OCI-LY3 (cell line): Measurements from ENCODE around the gene OBSL1.

Source experiments
- H2AFZ ChIP-seq: fragments of 200-600, 300-600 bp; shearing (Covaris generic); 2 replicates; pipeline ENCODE4 v1.6.0; 2014; ENCODE audit warnings: antibody characterized with exemption, low read depth, low read length
- H3K27ac ChIP-seq: fragments of 200-600, 300-600 bp; sonication (generic); 2 replicates; pipeline ENCODE4 v1.5.1; 2014; ENCODE audit warnings: mild to moderate bottlenecking, low read length, moderate library complexity, mixed read lengths
- H3K27me3 ChIP-seq: fragments of 200-600, 300-600 bp; sonication (generic); 2 replicates; pipeline ENCODE4 v1.6.1; 2014; ENCODE audit warnings: low read depth, low read length, mixed read lengths
- H3K36me3 ChIP-seq: fragments of 200-600, 300-600 bp; sonication (generic); replicated peaks from 2 replicates; pipeline ENCODE3; 2014; ENCODE audit warnings: low read depth, low read length, mixed read lengths
- H3K4me1 ChIP-seq: fragments of 300-600, 200-600 bp; sonication (generic); 2 replicates; pipeline ENCODE4 v1.6.1; 2014; ENCODE audit warnings: low read length, mixed read lengths
- H3K4me2 ChIP-seq: fragments of 200-600, 300-600 bp; sonication (generic); 2 replicates; pipeline ENCODE4 v1.6.1; 2014; ENCODE audit warnings: low read length, mixed read lengths
- H3K4me3 ChIP-seq: fragments of 300-600, 200-600 bp; sonication (generic); 2 replicates; pipeline ENCODE4 v1.5.1; 2014; ENCODE audit warnings: antibody characterized with exemption, mild to moderate bottlenecking, low read length, moderate library complexity
- H3K79me2 ChIP-seq: fragments of 300-600, 200-600 bp; shearing (Covaris generic); 2 replicates; pipeline ENCODE4 v1.6.1; 2014; ENCODE audit warnings: mild to moderate bottlenecking, low read length, mixed read lengths
- H3K9ac ChIP-seq: fragments of 300-600, 200-600 bp; shearing (Covaris generic); 2 replicates; pipeline ENCODE4 v1.6.0; 2014; ENCODE audit warnings: mild to moderate bottlenecking, low read length, moderate library complexity
- H3K9me3 ChIP-seq: fragments of 200-600, 300-600 bp; shearing (Covaris generic); 2 replicates; pipeline ENCODE4 v1.6.1; 2014; ENCODE audit warnings: low read length, mixed read lengths; ENCODE audit not compliant: insufficient read depth
- H4K20me1 ChIP-seq: fragments of 200-600, 300-600 bp; sonication (generic); 2 replicates; pipeline ENCODE4 v1.6.1; 2016; ENCODE audit warnings: low read length, mixed read lengths; ENCODE audit not compliant: insufficient read depth
- CTCF ChIP-seq: fragments of 200-600, 300-600 bp; sonication (generic); IDR thresholded peaks from 2 replicates; pipeline ENCODE4 v1.5.1; 2014; ENCODE audit warnings: antibody characterized with exemption, low read length, low read depth
- EZH2phosphoT487 ChIP-seq: fragments of 200-600 bp; shearing (Covaris generic); IDR thresholded peaks from 2 replicates; pipeline ENCODE4 v1.6.1; 2018; ENCODE audit warnings: antibody characterized with exemption, mixed run types, low read depth

The OBSL1 gene

GRCh38 chr2:219521066-219521880 lies 50.1 kb downstream of the OBSL1 start:
- Histone ChIP-seq H3K27me3 (peaks cover 11% of the 10 kb centered on the region), H3K36me3 (no peaks in the 10 kb centered on the region), H3K27ac (no peak overlapping the region), H3K9me3 (no peaks in the 10 kb centered on the region), H3K4me2 (peak overlapping the region; percentile 24; the same call in 1 of the 2 replicates), H2AFZ (no peak overlapping the region), H3K9ac (no peak overlapping the region), H3K4me1 (no peaks in the 10 kb centered on the region), H3K4me3 (no peak overlapping the region), H3K79me2 (no peaks in the 10 kb centered on the region), H4K20me1 (no peaks in the 10 kb centered on the region)
- TF ChIP-seq CTCF (peak; percentile 50), EZH2phosphoT487 (no peak)

- Histone ChIP-seq H3K4me3 (no peak overlapping the region), H4K20me1 (no peaks in the 10 kb centered on the region), H3K4me1 (no peaks in the 10 kb centered on the region), H2AFZ (no peak overlapping the region), H3K79me2 (no peaks in the 10 kb centered on the region), H3K9ac (no peak overlapping the region), H3K27me3 (peaks cover 11% of the 10 kb centered on the region), H3K9me3 (no peaks in the 10 kb centered on the region), H3K27ac (no peak overlapping the region), H3K4me2 (no peak overlapping the region), H3K36me3 (no peaks in the 10 kb centered on the region)
- TF ChIP-seq EZH2phosphoT487 (no peak), CTCF (no peak)
Observed at GRCh38 chr2:219520079-219520478, 51.3 kb downstream of the OBSL1 start.

- Histone ChIP-seq H2AFZ (no peak overlapping the region), H4K20me1 (no peaks in the 10 kb centered on the region), H3K9me3 (no peaks in the 10 kb centered on the region), H3K9ac (no peak overlapping the region), H3K27me3 (peaks cover 11% of the 10 kb centered on the region), H3K4me2 (no peak overlapping the region), H3K36me3 (no peaks in the 10 kb centered on the region), H3K4me3 (no peak overlapping the region), H3K79me2 (no peaks in the 10 kb centered on the region), H3K4me1 (no peaks in the 10 kb centered on the region), H3K27ac (no peak overlapping the region)
- TF ChIP-seq CTCF, result no peak
- TF ChIP-seq EZH2phosphoT487, result no peak
Observed at GRCh38 chr2:219519526-219519916, 51.8 kb downstream of the OBSL1 start.

- H3K27ac ChIP-seq, result no peak overlapping the region
- no peaks in the 10 kb centered on the region for H3K79me2 ChIP-seq
- H3K9me3 ChIP-seq, result no peaks in the 10 kb centered on the region
- H3K4me3 ChIP-seq, result no peak overlapping the region
- H3K27me3 ChIP-seq, result peaks cover 20% of the 10 kb centered on the region
- H3K4me2 ChIP-seq, result no peak overlapping the region
- TF ChIP-seq EZH2phosphoT487 (no peak), CTCF (no peak)
- H3K36me3 ChIP-seq, result no peaks in the 10 kb centered on the region
- H3K9ac ChIP-seq, result no peak overlapping the region
- no peak overlapping the region for H2AFZ ChIP-seq
- no peaks in the 10 kb centered on the region for H4K20me1 ChIP-seq
- no peaks in the 10 kb centered on the region for H3K4me1 ChIP-seq
Observed at GRCh38 chr2:219517954-219518778, 53.2 kb downstream of the OBSL1 start.
